M059J (cell line): Measurements from ENCODE around the gene CAMKK2. TPM values are rescaled to one million over a fixed set of nuclear protein-coding genes. Genes with fewer than 3 reads are reported as not detected.
"Not testable (repeated sequence)": the region's sequence is repeated elsewhere in the genome, so short reads cannot be mapped to it uniquely, and the experiment has no call there.

ENCODE experiments used
- DNase-seq: peaks from one replicate; pipeline ENCODE4 v3.0.0-alpha.2; 2012; ENCODE audit warnings: low read depth
- total RNA-seq: library from RNA; depleted of rRNA; stranded (reverse); fragments of >200 nt; shearing (Covaris generic); gene quantifications from 2 replicates; pipeline ENCODE4 v1.2.3, GENCODE V29; 2014

CAMKK2 gene
- total RNA-seq, 1 experiment from 2014 or later = 7.3 TPM

DNA sequence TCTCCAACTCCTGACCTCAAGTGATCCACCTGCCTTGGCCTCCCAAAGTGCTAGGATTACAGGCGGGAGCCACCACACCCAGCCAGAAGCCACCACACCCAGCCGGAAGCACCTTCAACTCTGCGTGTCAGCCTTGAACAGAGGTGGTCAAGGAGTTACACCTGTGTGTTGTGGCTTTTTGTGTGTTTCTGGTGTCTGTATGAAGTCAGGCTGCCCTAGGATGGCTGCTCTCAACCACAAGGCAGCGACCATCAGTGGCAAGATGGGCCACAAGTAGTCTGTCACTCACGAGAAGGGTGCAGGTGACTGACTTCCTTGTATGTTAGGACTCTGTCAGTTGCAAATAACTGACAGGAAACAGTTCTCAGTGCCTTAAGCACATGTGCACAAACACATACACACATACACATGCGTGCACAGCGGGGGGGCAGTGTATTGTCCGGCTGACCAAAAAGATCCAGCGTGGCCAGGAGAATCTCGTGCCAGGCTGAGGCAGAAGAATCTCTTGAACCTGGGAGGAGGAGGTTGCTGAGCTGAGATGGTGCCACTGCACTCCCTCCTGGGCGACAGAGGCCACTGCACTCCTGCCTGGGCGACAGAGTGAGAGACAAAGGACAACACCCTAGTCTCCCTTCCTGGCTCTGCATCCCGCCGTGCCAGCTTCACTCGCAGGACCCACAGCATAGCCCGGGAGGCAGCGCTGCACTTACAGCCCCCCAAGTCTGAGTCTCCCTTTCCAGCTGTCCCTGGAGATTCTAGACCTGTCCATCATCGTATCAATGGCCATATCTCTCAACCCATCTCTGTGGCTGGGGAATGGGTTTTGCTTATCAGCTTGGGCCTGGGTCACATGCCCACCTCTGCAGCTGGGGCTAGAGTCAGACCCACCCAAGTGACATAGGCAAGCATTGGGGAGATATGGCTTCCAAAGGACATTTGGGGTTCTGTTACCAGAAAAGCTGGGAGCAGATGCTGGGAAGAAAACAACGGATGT is 72.9 kb downstream of the CAMKK2 start:
- peak; percentile 37 for DNase-seq

DNA sequence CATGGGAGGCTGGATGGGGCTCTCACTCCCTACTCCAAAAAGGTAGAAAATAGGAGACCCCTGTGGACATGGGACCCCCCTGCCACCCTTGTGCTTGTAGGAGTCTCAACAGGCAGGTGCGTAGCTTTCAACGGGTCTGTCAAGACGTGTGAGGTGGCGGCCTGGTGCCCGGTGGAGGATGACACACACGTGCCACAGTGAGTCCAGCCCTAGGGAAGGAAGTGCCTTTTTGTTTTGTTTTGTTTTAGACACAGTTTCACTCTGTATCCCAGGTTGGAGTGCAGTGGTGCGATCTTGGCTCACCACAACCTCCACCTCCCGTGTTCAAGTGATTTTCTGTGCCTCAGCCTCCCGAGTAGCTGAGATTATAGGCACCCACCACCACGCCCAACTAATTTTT is 73.7 kb downstream of the CAMKK2 start:
- DNase-seq = no peak

DNA sequence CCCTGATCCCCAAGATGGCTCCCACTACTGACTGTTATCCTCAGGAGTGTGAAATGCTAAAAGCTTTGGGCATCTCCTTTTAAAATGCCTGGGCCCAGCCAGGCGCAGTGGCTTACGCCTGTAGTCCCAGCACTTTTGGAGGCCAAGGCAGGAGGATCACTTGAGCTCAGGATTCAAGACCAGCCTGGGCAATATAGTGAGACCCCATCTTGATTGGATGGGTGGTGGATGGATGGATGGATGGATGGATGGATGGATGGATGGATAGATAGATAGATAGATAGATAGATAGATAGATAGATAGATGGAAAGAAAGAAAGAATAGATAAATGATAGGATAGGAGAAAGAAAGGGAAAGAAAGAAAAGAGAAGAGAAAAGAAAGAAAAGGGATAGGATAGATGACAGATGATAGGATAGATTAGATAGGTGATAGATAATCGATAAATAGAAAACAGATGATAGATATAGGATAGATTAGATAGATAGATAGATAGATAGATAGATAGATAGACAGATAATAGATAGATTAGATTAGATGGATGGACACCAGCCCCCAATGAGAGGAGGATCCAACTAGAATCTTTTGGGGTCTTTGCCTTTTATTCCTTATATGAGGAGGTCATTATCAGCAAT is 77.0 kb downstream of the CAMKK2 start:
- no peak for DNase-seq

DNA sequence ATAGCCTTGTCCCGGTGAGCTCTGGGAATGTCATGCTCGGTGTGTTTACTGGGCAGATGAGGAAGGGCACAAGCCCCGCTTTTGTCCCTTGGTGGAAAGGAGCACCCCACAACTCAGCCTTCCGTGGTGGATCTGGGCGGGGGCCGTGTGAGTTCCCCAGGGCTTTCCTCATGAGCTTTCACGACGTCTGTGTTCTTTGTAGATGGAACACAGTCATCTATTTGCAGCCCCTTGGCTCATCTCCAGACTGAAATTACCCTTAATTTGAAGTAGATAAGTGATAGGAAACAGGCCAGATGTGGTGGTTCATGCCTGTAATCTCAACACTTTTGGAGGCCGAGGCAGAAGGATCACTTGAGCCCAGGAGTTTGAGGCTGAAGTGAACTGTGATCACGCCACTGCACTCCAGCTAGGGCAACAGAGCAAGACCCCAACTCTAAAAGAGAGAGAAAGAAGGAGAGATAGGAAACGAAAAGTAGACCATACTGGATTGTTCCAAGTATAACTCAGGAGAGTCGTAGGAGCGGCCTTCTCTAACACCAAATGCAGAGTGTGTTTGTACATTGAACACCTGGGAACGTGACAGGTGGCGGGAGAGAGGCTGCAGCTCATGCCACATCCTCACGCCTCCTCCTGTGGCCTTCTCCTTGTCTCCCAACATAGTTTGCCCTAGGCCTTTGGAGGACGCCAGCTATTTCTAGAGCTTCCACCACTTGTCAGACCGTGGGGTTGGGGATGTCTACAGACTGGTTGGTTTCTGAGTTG is 77.7 kb downstream of the CAMKK2 start:
- no peak for DNase-seq

DNA sequence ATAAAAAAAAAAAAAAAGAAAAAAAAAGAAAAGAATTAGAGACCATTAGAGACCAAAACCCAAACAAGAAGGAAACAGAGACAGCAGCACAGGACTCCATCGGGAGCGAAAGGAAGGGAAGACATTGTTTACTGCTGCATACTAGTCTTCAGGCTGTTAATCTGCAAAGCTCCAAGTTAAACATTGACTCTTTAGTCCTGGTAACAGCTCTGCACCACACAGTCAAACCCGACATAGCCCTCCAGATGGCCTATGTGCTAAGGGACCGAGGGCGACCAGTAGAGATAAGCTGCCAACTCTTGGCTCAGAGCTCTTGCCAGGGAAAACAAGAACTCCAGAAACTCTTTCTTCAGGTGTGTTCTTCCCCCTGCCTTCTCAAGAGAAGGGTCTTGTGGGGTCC is 78.7 kb downstream of the CAMKK2 start:
- no peak for DNase-seq

DNA sequence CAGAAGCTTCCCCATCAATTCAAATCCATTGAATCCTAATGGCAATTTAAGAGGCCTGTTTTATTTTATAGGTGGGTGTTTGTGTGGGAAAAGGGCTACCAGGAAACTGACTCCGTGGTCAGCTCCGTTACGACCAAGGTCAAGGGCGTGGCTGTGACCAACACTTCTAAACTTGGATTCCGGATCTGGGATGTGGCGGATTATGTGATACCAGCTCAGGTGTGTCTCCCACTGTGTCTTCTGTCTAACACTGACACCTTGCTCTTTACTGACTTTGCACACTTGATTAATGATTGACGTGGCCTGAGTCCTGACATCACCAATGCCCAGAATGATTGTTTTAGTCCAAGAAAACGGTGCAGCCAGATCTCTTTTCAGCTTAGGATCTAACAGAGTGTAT is 79.4 kb downstream of the CAMKK2 start:
- DNase-seq = no peak

DNA sequence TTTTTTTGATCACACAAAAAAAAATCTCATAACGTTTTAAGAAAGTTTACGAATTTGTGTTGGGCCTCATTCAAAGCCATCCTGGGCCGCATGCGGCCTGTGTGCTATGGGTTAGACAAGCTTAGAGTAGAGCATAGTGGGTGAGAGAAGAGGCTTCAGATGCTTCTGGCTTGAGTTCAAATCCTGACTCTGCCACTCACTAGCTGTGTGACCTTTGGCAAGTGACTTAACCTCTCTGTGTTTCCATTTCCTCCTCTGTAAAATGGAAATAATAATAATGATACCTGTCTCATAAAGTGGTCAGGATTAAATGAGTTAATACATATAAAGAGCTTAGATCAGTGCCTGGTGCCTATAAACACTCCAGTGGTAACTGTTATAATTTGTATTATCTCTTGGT is 80.4 kb downstream of the CAMKK2 start:
- no peak for DNase-seq

DNA sequence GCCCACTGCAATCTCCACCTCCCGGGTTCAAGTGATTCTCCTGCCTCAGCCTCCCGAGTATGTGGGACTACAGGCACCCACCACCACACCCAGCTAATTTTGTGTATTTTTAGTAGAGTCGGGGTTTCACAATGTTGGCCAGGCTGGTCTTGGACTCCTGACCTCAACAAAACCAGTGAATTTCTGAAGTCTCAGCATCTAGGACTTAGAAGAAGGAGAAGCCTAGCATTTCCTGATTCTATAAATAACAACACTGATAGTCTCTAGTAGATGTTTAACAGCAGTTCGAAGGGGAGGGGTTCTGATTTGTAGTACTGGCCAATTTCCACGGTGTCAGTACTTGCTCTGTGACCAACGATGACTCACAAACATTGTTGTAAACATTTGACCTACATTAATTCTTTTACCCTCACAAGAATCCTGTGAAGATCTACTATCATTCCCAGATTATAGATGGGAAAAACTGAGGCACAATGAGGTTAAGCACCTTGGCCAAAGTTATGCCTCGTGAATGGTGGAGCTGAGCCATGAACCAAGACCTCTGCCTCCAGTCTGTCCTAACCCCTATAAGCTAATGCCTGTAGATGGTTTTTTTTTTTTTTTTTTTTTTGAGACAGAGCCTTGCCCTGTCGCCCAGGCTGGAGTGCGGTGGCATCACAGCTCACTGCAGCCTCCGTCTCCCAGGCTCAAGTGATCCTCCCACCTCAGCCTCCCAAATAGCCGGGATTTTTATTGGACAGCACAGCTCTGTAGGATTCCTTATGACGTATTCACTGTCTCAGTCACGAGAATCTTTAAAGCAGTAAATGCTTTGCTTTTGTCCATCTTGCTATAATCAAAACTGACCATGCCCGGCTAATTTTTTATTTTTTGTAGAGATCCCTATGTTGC is 81.4 kb downstream of the CAMKK2 start:
- peak; percentile 95 for DNase-seq

DNA sequence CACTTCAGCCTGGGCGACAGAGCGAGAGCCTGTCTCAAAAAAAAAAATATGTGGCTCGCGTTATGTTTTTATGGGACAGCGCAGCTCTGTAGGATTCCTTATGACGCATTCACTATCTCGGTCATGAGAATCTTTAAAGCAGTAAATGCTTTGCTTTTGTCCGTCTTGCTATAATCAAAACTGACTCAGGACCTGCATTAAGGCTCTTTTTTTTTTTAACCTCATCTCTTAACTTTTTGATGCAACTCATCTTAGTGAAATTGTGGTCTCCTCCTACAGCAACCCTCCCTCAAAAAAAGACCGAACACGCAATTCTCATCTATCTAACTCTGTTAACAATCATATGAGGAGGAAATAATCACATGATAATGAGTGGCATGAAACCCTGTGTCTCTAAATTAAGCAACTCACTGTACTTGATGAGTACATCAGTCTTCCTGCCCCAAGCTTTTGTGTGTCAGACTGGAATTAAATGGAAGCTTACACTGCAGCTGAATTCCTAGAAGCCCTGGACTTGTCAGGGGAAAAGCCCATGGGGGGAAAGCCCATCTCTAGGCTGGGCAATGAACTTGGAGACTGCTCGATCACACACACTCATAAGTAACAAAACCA is 82.2 kb downstream of the CAMKK2 start:
- DNase-seq = peak; percentile 59

DNA sequence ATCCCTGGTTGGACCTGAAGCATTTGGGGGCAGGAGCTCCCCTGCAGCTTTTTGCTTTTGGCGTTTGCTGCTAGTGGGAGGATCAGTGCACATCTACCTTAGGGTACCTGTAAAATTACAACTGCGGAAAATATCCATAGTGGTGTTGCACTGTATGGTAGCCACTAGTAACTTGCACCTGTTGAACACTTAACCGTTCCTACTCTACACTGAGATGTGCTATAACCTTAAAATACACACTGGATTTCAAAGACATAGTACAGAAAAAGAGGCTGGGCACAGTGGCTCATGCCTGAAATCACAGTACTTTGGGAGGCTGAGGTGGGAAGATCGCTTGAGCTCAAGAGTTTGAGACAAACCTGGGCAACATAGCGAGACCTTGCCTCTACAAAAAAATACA is 83.6 kb downstream of the CAMKK2 start:
- no peak for DNase-seq

DNA sequence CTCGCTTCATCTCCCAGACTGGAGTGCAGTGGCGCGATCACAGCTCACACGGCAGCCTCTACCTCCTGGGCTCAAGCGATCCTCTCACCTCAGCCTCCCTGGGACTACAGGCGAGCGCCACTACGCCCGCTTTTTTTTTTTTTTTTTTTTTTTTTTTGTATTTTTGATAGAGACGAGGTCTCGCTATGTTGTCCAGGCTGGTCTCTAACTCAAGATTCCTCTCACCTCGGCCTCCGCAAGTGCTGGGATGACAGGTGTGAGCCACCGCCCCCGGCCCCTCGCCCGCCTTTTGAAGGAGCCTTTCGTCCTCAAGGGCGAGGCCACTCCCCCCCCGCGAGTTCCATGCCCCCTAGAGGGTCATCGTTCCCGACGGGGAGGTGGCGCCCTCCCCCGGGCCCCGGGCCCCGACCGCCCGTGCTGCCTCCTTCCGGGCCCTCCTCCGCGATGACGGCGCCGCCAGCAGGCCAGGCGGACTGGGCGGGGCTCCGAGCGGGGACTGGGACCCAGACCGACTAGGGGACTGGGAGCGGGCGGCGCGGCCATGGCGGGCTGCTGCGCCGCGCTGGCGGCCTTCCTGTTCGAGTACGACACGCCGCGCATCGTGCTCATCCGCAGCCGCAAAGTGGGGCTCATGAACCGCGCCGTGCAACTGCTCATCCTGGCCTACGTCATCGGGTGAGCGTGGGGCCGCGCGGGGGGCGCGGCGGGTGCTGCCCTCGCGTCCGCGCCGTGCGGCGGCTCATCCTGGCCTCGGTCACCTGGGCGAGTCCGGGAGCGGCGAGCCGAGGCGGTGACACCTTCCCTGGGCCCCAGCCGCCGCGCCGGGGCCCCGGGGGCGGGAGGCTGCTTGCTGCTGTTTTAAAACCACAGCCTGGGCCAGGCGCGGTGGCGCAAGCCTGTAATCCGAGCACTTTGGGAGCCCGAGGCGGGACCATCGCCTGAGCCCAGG is 86.6 kb downstream of the CAMKK2 start, which contains the start of gene P2RX4:
Gene P2RX4 (plus strand): TSS at position 506 of the 949 bp plus-strand sequence. CDS start 36 bp downstream, at position 542.
- peak; percentile 73 for DNase-seq

DNA sequence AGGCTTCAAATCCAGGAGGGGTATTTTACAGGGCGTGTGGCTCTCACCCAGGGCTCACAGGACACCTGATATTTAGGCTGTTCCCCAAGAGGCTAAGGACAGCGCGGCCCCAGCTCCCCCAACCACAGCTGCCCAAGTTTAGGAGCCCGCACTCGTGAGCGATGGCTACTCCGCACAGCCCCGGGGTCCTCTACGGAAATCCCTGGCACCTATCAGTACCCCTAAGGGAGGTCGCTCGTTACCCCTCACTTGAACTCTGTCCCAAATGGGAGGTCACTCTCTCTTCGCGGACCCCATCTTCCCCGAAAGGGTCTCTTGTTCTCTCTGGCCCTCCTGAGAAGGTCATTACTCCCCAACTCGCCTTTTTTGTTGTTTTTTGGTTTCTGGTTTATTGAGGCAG is 87.3 kb downstream of the CAMKK2 start:
- no peak for DNase-seq

DNA sequence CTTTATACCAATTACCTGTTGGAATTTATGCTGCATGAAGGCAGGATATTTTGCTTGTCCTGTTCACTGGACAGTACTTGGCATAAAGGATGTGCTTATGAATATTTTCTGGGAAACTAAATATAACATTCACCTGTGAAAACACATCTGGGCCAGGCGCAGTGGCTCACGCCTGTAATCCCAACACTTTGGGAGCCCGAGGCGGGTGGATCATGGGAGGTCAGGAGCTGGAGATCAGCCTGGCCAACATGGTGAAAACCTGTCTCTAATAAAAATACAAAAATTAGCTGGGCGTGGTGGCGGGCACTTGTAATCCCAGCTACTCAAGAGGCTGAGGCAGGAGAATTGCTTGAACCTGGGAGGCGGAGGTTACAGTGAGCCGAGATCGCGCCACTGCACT is 87.9 kb downstream of the CAMKK2 start:
- not testable (repeated sequence) for DNase-seq

DNA sequence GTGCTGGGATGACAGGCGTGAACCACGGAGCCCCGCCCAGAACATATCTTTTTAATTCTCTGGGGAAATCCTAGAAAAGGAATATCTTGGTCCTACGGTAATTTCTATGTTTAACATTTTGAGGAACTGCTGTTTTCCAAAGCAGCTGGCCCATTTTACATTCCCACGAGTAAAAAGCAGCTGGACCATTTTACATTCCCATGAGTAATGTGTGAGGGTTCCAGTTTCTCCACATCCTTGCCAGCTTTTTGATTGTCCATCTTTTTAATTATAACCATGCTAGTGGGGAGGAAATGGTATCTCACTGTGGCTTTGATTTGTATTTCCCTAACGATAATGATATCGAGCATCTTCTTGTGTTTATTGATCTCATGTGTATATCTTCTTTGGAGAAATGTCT is 91.0 kb downstream of the CAMKK2 start:
- DNase-seq = no peak

DNA sequence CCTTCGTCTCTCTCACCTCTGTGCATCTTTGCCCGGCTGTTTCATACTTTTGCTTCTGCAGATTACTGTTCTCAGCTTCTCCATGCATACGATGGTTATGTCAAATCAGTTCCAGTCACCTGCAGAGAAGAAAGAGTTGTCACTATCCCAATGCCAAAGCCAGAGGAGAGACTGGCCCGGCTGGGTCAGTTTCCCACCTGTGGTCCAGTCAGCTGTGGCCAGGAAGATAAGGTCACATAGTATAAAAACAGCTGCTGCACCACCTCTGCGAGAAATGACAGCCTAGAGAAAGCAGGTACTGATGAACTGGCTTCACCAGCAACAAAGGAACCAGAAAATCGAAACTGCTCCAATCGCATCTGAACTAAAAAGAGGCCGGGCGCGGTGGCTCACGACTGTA is 93.0 kb downstream of the CAMKK2 start:
- no peak for DNase-seq

DNA sequence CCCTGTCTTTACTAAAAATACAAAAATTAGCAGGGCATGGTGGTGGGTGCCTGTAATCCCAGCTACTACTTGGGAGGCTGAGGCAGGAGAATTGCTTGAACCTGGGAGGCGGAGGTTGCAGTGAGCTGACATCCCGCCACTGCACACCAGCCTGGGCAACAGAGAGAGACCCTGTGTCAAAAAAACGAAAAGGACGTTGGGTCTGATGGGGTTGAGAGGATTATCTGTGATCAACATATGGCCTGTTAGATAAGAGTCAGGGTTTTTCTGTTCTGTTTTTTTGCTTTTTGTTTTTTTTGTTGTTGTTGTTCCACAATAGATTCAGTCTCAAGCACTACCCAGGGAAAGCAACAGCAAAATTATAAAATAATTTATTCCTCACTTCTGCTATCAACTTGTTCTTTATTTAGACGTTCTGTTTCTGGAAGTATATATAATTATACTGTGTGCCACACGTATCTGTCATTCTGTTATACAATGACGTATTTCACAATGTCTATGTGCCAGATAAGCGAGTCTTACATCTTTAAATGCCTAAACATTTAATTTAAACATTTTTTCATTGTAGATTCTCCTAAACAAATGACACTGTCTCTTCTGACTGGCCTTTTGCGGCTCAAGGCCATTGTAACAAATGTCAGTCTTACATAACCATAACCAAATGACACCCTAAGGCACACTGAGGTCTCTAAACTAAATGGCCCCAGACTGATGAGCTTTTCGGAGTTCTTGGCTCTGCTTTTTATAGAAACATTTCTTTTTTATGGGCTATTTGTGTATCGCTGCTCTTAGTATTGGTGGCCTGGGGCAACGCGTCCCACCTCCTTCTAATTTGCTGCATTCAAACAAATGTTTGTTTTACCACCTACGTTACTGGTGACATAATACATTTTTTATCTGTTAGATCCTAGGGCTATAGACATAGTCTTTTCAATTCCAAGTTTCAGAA is 93.8 kb downstream of the CAMKK2 start:
- peak; percentile 20 for DNase-seq

DNA sequence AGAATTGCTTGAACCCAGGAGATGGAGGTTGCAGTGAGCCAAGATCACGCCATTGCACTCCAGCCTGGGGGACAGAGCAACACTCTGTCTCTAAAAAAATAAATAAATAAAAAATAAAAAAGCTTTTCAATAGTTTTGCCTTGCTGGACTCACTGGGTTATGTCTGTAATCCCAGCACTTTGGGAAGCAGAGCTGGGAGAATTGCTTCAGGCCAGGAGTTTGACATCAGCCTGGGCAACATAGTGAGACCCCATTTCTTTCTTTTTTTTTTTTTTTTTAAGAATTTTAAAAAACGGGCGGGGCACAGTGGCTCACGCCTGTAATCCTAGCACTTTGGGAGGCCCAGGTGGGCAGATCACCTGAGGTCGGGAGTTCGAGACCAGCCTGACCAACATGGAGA is 95.4 kb downstream of the CAMKK2 start:
- not testable (repeated sequence) for DNase-seq

DNA sequence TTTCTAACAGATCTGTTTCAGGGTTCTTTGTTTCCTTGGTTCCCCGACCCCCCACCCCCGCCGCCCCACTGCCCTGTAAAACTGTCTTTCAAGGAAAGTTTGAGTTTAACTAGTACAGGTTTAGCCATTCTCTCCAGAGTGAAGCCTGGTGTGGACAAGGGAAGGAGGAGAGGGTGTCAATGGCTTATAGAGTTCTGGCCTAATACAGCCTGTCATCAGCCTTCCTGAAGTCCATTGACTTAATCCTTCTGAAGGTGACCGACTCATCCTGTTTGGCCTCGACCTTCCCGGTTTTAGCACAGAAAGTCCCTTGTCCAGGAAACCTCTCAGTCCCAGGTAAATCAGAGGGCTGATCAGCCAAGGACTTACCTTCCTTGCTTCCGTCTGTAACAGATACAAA is 97.6 kb downstream of the CAMKK2 start:
- no peak for DNase-seq
